Left lung (tissue), 10 donors: ENCODE data around the gene DLGAP4. TPM values are rescaled to one million over a fixed set of nuclear protein-coding genes. Genes with fewer than 3 reads are reported as not detected.

Experiments
- ATAC-seq: fragments of 200-7000 bp; cut with Tn5 transposase; one replicate; pipeline ENCODE4 v1.9.1; 2020; ENCODE audit warnings: moderate library complexity
- DNase-seq, 4 donors: peaks; one replicate each; pipeline ENCODE4 v3.0.0-alpha.2; 2013 to 2020
- H3K27ac ChIP-seq, 2 donors: fragments of 200-600 bp; sonication (generic) in 1 of 2; one replicate each; pipeline versions ENCODE4 v1.5.0 to v1.8.0; 2020 to 2021
- H3K27me3 ChIP-seq, 2 donors: fragments of 200-600 bp; sonication (generic) in 1 of 2; one replicate each; pipeline versions ENCODE4 v1.5.0 to v1.8.0; 2020 to 2021
- H3K36me3 ChIP-seq, 2 donors: fragments of 200-600 bp; sonication (generic) in 1 of 2; one replicate each; pipeline versions ENCODE4 v1.5.0 to v1.8.0; 2020 to 2021
- H3K4me1 ChIP-seq, 2 donors: fragments of 200-600 bp; one replicate each; pipeline ENCODE4 v1.8.0; 2021
- H3K4me3 ChIP-seq, 2 donors: fragments of 200-600 bp; sonication (generic) in 1 of 2; one replicate each; pipeline versions ENCODE4 v1.5.0 to v1.8.0; 2020 to 2021; ENCODE audit warnings: mild to moderate bottlenecking in 1 of 2
- H3K9me3 ChIP-seq, 2 donors: fragments of 200-600 bp; sonication (generic) in 1 of 2; one replicate each; pipeline versions ENCODE4 v1.5.0 to v1.8.0; 2020 to 2021
- CTCF ChIP-seq, 2 donors: fragments of 200-600 bp; sonication (generic) in 1 of 2; IDR thresholded peaks; one replicate each; pipeline versions ENCODE4 v1.5.0 to v1.8.0; 2021; ENCODE audit warnings: antibody characterized with exemption in 2 of 2
- intact Hi-C, 2 donors: fragments of 100-400 bp; cut with DNase I; formaldehyde crosslinking; loops; one replicate each; pipeline versions ENCODE4 v1.11.2 to v1.14.2; 2022
- polyA plus RNA-seq, 6 donors: library from polyadenylated mRNA; unstranded; fragments of 120-200 nt; gene quantifications; one replicate each; pipeline ENCODE4 v1.2.1, GENCODE V29; 2013; ENCODE audit not compliant: insufficient read length in 6 of 6
- total RNA-seq, 2 donors: library from RNA; stranded (reverse); fragmentation: NEBNext Ultra II Directional; extraction: Animal tissue kit (Norgen Biotek cat#: 25700); gene quantifications; one replicate each; pipeline ENCODE4 v1.2.1, GENCODE V29; 2021
- donor health status: DM: no; HTN: yes; CAD: no.
- donor health status: DM: no; HTN: no; CAD: no.

The DLGAP4 gene
- total and polyA plus RNA-seq, 8 donors = 53.5 to 84.3 (median 72.1) TPM

DNA sequence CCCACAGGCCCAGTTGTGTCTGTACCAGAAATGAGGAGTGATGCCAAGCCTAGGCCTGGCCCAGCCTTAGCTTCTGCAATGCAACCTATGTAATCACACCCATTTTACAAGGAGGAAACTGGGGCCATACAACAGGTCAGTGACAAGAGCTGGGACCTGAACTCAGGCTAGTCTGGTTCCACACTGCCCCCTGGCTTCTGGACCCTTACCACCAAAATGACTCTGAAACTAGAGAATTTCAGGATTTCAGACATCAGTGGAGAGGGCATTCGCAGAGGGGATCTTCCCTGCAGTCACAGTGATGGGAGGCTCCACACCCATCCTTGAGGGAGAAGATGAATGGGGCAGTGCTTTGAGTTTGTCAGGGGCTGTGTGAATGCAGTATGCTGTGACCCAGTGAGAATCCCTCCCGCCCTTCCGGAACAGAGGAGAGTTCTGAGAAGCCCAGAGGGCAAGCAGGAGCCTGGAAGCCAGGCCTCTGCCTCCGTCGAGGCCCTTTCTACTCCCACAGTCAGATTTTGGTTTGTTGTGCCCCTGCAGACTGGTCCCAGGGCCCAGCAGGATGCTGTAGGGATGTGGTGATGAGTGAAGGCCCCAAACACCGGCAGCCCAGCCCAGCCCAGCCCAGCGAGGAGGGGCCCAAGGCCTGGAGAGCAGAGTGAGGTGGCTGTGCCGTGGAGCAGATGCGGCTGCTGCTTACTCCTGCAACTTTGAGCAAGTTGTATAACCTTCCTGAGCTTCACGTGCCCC lies 187.1 kb downstream of the DLGAP4 start:
- no peaks in the 10 kb centered on the region for H3K9me3 ChIP-seq
- no peak for DNase-seq
- peak; percentile 53 for ATAC-seq
- H3K27ac ChIP-seq = peak overlapping the region in 1 of 2 donors; percentile 80
- H3K4me3 ChIP-seq = no peak overlapping the region
- H3K36me3 ChIP-seq = peaks cover 0 to 23% of the 10 kb centered on the region in 2 donors
- TF ChIP-seq CTCF (IDR thresholded peaks at IDR 0.05) = no peak
- peaks cover 10 to 48% of the 10 kb centered on the region in 2 donors for H3K4me1 ChIP-seq
- intact Hi-C loops = no loop called here
- H3K27me3 ChIP-seq = no peaks in the 10 kb centered on the region

DNA sequence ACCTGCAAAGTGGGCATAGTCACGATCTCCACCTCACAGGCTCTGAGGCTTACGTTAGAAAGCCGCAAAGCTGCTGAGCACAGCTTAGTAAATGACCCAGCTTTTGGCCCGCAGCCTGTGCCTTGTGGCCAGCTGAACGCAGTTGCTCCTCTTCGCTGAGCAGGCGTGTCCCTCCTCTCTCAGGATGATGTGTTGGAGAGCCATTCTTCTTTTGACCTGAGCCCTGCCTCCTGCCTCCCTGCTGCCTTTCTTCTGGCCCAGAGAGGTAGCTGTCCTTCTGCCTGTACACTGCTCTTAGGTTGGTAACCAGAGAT lies 187.6 kb downstream of the DLGAP4 start:
- intact Hi-C loops = no loop called here
- no peaks in the 10 kb centered on the region for H3K9me3 ChIP-seq
- peak in 2 of 4 donors; percentile 44 to 61 for DNase-seq
- ATAC-seq = peak; percentile 45
- no peak for TF ChIP-seq CTCF (IDR thresholded peaks at IDR 0.05)
- H3K4me3 ChIP-seq = no peak overlapping the region
- H3K27ac ChIP-seq = peak overlapping the region in 1 of 2 donors; percentile 80
- H3K27me3 ChIP-seq = no peaks in the 10 kb centered on the region
- H3K36me3 ChIP-seq = peaks cover 0 to 29% of the 10 kb centered on the region in 2 donors
- H3K4me1 ChIP-seq = peaks cover 10 to 48% of the 10 kb centered on the region in 2 donors

DNA sequence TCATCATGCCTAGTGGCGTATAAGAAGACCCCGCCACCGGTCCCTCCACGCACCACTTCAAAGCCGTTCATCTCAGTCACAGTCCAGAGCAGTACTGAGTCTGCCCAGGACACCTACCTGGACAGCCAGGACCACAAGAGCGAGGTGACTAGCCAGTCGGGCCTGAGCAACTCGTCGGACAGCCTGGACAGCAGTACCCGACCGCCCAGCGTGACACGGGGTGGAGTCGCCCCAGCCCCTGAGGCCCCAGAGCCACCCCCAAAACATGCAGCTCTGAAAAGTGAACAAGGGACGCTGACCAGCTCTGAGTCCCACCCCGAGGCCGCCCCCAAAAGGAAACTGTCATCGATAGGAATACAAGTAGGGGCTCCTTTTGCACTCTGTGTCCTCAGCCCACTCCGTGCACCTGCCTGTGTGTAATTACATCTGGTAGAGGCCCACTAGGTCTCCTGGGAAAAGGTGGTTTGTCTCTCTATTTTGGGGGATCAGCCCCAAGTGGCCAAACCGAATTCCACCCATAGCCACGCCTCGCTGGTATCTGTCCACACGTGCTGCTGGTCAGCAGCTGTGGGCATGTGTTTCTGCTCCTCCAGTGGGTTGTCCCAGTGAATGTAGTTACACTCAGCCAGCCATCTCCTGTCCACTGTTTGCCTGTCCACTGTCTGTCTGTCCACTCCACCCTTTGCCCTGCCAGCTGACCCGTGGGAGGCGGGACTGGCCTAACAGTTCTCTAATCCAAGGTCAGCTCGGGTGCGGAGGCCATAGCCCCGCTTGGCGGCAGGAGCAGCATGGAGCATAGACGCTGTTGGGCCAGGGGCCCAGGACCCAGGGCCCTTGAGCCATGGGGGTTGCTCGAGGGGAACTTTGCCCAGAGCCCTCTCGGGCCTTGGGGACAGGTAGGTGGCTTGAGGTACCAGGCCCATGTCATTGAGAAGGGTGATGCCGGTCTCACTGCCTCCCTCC lies 190.8 kb downstream of the DLGAP4 start:
- H3K4me1 ChIP-seq = peaks cover 5 to 23% of the 10 kb centered on the region in 2 donors
- H3K9me3 ChIP-seq = no peaks in the 10 kb centered on the region
- H3K36me3 ChIP-seq = peaks cover 0 to 60% of the 10 kb centered on the region in 2 donors
- H3K27ac ChIP-seq = peak overlapping the region in 1 of 2 donors; percentile 23
- TF ChIP-seq CTCF (IDR thresholded peaks at IDR 0.05) = no peak
- no peak overlapping the region for H3K4me3 ChIP-seq
- no peaks in the 10 kb centered on the region for H3K27me3 ChIP-seq
- DNase-seq (no peak), ATAC-seq (no peak)
- intact Hi-C loops = no loop called here

DNA sequence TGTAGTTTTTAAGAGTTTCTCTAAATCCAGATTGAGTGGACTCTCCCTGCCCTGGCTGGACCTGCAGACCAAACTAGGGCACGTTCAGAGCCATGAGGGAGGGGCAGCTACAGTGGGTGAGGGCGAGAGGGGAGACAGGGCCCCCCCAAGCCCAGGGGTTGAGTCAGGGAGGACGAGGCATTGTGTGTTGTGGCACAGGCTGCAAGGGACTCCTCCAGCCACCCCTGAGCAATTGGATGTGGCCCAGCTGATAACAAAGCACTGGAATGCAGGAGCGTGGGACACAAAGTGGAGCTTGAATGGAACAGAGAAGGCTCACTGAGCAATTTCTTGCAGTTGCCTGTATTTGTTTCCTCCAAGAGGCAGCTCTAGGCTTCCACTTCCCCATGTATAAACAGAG lies 191.7 kb downstream of the DLGAP4 start:
- peak; percentile 39 for ATAC-seq
- Histone ChIP-seq H3K4me3 (no peak overlapping the region), H3K27ac (peak overlapping the region in 1 of 2 donors; percentile 23), H3K4me1 (peaks cover 5 to 14% of the 10 kb centered on the region in 2 donors), H3K27me3 (no peaks in the 10 kb centered on the region), H3K36me3 (peaks cover 0 to 61% of the 10 kb centered on the region in 2 donors), H3K9me3 (no peaks in the 10 kb centered on the region)
- no peak for TF ChIP-seq CTCF (IDR thresholded peaks at IDR 0.05)
- intact Hi-C loops = no loop called here
- no peak for DNase-seq
